Stimulated activated effector memory CD8-positive, alpha-beta T cell treated with anti-CD3 and anti-CD28 coated beads, Interleukin-12 subunit alpha, Interleukin-12 subunit beta, amount 100 ng/mL, for 72 hours (primary cell): ENCODE measurements around the gene ZNF580.
A peak's percentile ranks its signal among the peaks of the same experiment; 100 is the strongest.

Experiments used
- ATAC-seq: fragments of 150-1000 bp; cut with Tn5 transposase; 2 replicates; pipeline ENCODE4 v1.10.0; 2021
- DNase-seq, 2 donors: peaks; one replicate each; pipeline ENCODE4 v3.0.0; 2021 to 2022; ENCODE audit warnings: low spot score in 2 of 2
- H3K27ac Mint-ChIP-seq: one replicate; pipeline ENCODE4 v1.8.0; 2022; ENCODE audit warnings: mild to moderate bottlenecking, mixed read lengths
- H3K36me3 Mint-ChIP-seq: one replicate; pipeline ENCODE4 v1.8.0; 2022; ENCODE audit warnings: mild to moderate bottlenecking, mixed read lengths
- H3K4me1 Mint-ChIP-seq: one replicate; pipeline ENCODE4 v1.8.0; 2022; ENCODE audit warnings: mixed read lengths
- H3K4me3 Mint-ChIP-seq: one replicate; pipeline ENCODE4 v1.8.0; 2022; ENCODE audit warnings: mild to moderate bottlenecking, mixed read lengths
- H3K9me3 Mint-ChIP-seq: one replicate; pipeline ENCODE4 v1.8.0; 2022; ENCODE audit warnings: mixed read lengths

Gene ZNF580

DNA sequence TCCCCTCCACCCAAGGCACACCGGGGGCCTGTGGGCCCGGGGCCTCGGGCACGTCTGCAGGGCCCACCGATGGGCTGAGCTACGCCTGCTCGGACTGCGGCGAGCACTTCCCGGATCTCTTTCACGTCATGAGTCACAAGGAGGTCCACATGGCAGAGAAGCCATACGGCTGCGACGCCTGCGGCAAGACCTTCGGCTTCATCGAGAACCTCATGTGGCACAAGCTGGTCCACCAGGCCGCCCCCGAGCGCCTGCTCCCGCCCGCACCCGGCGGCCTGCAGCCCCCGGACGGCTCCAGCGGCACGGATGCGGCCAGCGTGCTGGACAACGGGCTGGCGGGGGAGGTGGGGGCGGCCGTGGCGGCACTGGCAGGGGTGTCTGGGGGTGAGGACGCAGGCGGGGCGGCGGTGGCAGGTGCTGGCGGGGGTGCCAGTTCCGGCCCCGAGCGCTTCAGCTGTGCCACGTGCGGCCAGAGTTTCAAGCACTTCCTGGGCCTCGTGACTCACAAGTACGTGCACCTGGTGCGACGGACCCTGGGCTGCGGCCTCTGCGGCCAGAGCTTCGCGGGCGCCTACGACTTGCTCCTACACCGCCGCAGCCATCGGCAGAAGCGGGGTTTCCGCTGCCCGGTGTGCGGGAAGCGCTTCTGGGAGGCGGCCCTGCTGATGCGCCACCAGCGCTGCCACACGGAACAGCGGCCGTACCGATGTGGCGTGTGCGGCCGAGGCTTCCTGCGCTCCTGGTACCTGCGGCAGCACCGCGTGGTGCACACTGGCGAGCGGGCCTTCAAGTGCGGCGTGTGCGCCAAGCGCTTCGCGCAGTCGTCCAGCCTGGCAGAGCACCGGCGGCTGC is 25.0 kb upstream of the ZNF580 start:
- peaks cover 41% of the 10 kb centered on the region for H3K36me3 Mint-ChIP-seq
- no peaks in the 10 kb centered on the region for H3K9me3 Mint-ChIP-seq
- DNase-seq: no peak

DNA sequence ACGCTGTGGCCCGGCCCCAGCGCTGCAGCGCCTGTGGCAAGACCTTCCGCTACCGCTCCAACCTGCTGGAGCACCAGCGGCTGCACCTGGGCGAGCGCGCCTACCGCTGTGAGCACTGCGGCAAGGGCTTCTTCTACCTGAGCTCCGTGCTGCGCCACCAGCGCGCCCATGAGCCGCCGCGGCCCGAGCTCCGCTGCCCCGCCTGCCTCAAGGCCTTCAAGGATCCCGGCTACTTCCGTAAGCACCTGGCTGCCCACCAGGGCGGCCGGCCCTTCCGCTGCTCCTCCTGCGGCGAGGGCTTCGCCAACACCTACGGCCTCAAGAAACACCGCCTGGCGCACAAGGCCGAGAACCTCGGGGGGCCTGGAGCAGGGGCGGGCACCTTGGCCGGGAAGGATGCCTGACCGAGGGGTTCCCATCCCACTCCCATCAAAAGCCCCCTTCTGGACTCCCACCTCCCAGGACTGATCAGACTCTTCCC is 24.4 kb upstream of the ZNF580 start:
- H3K36me3 Mint-ChIP-seq: peaks cover 43% of the 10 kb centered on the region
- peaks cover 17% of the 10 kb centered on the region for H3K4me1 Mint-ChIP-seq
- no peak for DNase-seq
- H3K27ac Mint-ChIP-seq: no peak overlapping the region
- no peak overlapping the region for H3K4me3 Mint-ChIP-seq
- H3K9me3 Mint-ChIP-seq: no peaks in the 10 kb centered on the region
- ATAC-seq: no peak

More for the DNA sequence above, 25.0 kb upstream of the ZNF580 start:
- Mint-ChIP-seq H3K4me1 (peaks cover 24% of the 10 kb centered on the region), H3K4me3 (no peak overlapping the region), H3K27ac (no peak overlapping the region)
- no peak for ATAC-seq

DNA sequence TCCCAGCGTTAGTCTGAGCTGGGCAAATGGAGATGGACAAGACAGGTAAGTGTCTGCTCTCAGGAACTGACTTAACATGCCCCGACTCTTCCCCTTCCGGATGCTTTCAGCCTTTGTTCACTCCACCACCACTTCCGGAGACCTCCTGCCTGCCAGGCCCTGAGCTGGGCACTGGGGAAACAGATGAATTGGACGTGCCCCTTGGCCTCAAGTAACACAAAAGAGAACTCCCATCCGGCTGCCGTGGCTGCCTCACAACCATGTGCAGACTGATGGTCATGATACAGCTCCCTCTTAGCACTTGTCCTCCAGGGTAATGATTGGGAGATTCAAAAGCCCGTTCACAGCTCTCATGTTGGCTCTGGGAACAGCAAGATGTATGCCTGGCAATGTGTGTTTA is 23.4 kb upstream of the ZNF580 start:
- ATAC-seq (no peak), DNase-seq (no peak)
- Mint-ChIP-seq H3K27ac (no peak overlapping the region), H3K4me1 (peaks cover 9% of the 10 kb centered on the region), H3K36me3 (peaks cover 43% of the 10 kb centered on the region), H3K9me3 (no peaks in the 10 kb centered on the region), H3K4me3 (no peak overlapping the region)

- no peaks in the 10 kb centered on the region for H3K9me3 Mint-ChIP-seq
- DNase-seq (no peak), ATAC-seq (no peak)
- H3K4me3 Mint-ChIP-seq: no peak overlapping the region
- H3K36me3 Mint-ChIP-seq: peaks cover 43% of the 10 kb centered on the region
- H3K27ac Mint-ChIP-seq: no peak overlapping the region
- H3K4me1 Mint-ChIP-seq: peaks cover 2% of the 10 kb centered on the region
Observed at GRCh38 chr19:55618426-55618825, 22.4 kb upstream of the ZNF580 start.

- Mint-ChIP-seq H3K4me3 (no peak overlapping the region), H3K36me3 (peaks cover 50% of the 10 kb centered on the region), H3K27ac (no peak overlapping the region), H3K4me1 (peaks cover 10% of the 10 kb centered on the region), H3K9me3 (no peaks in the 10 kb centered on the region)
- DNase-seq (no peak), ATAC-seq (no peak)
Observed at GRCh38 chr19:55619286-55619685, 21.5 kb upstream of the ZNF580 start.

DNA sequence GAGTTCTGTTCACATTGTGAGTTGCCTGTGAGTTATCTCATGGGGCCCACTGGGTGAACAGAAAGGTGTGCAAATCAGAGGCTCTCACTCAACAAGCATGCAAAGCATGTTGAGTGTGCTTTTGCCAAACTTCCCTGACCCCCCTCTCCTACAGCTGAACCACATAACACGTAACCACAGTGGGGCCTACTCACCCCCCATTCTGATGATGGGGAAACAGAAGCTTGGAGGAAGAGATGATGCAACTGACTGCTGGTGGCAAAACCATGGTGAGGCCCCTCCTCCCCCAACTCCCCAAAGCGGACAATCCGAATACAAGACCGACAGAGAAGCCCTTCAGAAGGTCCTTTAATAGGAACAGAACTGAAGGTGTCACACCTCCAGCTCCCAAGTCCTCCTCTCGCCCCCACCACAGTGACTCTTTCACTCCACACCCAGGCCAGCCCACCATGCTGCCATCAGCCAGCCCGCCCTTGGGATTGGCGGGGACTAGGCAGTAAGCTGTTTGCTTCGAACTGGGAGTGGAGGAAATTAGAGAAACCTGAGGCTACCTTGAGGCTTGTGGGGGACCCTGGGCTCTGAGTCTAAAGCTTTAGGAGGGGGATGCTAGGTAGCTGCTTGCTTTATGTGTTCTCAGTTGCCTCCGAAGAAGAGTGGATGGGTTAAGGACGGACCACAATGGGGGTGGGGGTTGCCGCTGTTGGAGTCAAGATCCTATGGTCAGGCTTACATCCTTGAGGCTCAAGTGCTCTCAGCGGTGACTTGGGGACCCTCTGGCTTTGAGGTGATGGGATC is 20.2 kb upstream of the ZNF580 start:
- ATAC-seq (peak; percentile 4), DNase-seq (no peak)
- Mint-ChIP-seq H3K4me1 (peaks cover 19% of the 10 kb centered on the region), H3K9me3 (no peaks in the 10 kb centered on the region), H3K4me3 (no peak overlapping the region), H3K36me3 (peaks cover 55% of the 10 kb centered on the region), H3K27ac (peak overlapping the region; percentile 43)

GRCh38 chr19:55621205-55621672 is 19.6 kb upstream of the ZNF580 start:
- DNase-seq (no peak), ATAC-seq (no peak)
- Mint-ChIP-seq H3K4me3 (no peak overlapping the region), H3K4me1 (peaks cover 24% of the 10 kb centered on the region), H3K27ac (peak overlapping the region; percentile 43), H3K36me3 (peaks cover 60% of the 10 kb centered on the region), H3K9me3 (no peaks in the 10 kb centered on the region)

DNA sequence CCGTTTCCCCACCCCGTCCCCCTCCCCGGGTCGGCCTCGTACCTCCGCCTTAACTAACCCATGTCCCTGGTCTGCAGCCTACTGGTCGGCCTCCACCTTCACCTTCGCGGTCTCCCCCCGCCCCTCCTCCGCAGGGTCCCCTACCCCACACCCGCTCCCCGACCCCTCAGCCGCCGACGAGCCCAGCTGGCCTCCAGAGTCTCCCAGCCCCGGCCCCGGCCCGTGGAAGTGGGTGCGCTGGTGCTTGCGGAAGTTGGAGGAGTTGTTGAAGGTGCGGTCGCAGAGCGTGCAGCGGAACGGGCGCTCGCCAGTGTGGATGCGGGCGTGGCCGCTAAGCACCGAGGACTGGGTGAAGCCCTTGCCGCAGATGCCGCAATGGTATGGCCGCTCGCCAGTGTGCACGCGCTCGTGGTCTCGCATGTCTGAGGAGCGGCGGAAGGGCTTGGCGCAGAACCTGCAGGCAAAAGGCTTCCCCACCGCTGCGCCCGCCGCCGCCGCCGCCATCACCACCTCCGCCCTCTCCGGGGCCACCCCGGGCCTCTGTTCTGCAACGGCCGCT is 19.1 kb upstream of the ZNF580 start:
- DNase-seq: no peak
- ATAC-seq: no peak
- H3K4me1 Mint-ChIP-seq: peaks cover 29% of the 10 kb centered on the region
- H3K36me3 Mint-ChIP-seq: peaks cover 62% of the 10 kb centered on the region
- H3K9me3 Mint-ChIP-seq: no peaks in the 10 kb centered on the region
- H3K27ac Mint-ChIP-seq: no peak overlapping the region
- H3K4me3 Mint-ChIP-seq: no peak overlapping the region

DNA sequence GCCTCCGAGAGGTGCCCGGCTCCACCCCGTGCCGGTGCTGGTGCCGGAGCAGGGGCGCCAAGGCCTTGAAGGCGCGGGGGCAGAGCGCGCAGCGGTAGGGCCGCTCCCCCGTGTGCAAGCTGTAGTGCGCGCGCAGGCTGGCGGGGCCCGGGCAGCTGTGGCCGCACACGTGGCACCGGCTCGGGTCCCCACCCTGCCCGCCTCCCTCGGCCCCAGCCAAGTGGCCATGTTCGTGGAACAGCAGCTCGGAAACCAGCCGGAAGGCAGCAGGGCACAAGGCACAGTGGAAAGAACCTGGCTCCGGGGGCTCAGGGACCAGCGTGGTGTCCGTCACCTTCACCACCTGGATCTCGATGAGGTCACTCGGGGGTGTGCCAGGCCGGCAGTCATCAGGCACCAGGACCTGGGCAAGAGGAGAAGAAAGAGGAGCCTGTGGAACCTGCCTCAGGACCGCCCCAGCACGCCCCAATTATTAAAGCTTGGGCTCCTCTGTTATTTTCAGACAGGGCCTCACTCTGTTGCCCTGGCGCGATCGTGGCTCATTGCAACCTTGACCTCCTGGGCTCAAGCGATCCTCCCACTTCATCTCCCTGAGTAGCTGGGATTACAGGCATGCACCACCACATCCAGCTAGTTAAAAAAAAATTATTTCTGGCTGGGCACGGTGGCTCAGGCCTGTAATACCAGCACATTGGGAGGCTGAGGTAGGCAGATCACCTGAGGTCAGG is 18.4 kb upstream of the ZNF580 start:
- Mint-ChIP-seq H3K4me1 (peaks cover 33% of the 10 kb centered on the region), H3K36me3 (peaks cover 58% of the 10 kb centered on the region), H3K9me3 (no peaks in the 10 kb centered on the region), H3K4me3 (no peak overlapping the region), H3K27ac (no peak overlapping the region)
- no peak for ATAC-seq
- DNase-seq: no peak

GRCh38 chr19:55623130-55623529 is 17.7 kb upstream of the ZNF580 start:
- H3K36me3 Mint-ChIP-seq: peaks cover 50% of the 10 kb centered on the region
- ATAC-seq: no peak
- H3K27ac Mint-ChIP-seq: no peak overlapping the region
- H3K9me3 Mint-ChIP-seq: no peaks in the 10 kb centered on the region
- no peak for DNase-seq
- H3K4me3 Mint-ChIP-seq: no peak overlapping the region
- H3K4me1 Mint-ChIP-seq: peaks cover 33% of the 10 kb centered on the region

DNA sequence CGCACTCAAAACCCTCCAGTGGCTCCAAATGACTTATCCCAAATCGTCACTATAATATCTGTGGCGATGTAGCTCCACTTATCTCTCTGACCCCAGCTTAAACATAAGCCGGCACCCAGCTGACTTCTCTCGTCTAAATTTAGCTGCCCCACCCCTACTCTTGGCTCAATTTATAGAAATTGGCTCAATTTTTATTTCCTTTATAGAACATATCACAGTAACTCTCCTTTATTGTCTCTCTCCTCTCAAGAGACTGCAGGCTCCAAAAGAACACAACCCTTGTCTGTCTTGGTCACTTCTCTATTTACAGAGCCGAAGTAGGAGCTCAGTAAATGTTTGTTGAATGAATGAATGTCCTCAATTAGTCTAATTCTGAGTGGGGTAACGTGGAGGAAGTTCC is 17.2 kb upstream of the ZNF580 start:
- ATAC-seq (no peak), DNase-seq (no peak)
- peaks cover 46% of the 10 kb centered on the region for H3K36me3 Mint-ChIP-seq
- H3K4me3 Mint-ChIP-seq: peak overlapping the region; percentile 76
- peak overlapping the region; percentile 95 for H3K27ac Mint-ChIP-seq
- H3K9me3 Mint-ChIP-seq: no peaks in the 10 kb centered on the region
- peaks cover 33% of the 10 kb centered on the region for H3K4me1 Mint-ChIP-seq

DNA sequence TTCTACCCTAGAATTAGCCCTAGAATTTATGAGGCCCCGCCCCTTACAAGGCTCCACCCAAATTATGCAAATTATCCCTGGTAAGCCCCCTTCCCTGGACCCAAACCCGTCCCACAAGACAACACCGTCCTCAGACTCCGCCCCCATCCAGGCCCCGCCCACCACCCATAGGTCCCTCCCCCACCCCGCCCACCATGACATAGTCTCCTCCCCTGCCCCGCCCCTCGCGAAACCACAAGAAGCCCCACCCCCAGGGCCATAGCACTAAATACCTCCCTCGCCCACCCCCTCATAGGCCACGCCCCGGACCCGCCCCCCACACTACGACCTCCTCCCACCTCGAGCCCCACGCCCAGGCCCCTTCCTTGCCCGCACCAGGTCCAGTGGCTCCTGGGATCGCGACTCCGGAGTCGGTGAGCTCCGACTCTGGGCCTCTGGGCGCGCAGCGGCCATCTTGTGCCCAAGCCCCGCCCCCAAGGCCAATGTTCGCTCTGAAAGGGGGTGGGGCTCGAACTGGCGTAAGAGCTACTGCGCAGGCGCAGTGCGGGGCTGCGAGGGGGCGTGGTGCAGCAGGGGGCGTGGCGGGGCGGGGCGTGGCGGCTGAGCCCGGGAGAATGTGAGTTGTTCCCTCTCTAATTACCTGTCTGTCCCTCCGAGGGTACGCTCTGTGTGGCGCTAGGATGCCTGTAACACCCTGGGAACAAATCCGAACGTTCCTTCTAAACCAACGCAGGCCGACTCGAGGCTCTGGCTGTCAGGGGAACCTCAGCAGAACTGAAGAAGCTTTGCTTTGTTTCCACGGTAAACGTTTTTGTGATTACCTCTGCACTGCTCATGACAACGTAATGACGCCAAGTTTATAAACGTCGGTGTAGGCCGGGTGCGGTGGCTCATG is 16.4 kb upstream of the ZNF580 start, which contains the start of gene ZNF784:
Gene ZNF784, minus strand, starts transcription at position 458 of the 895 bp plus-strand sequence. Its CDS starts 5 bp downstream, at position 453.
- Mint-ChIP-seq H3K4me3 (peak within 1 kb of the TSS; percentile 76), H3K4me1 (peaks cover 33% of the 10 kb centered on the region), H3K9me3 (no peaks in the 10 kb centered on the region), H3K27ac (peak within 1 kb of the TSS; percentile 95), H3K36me3 (peaks cover 45% of the 10 kb centered on the region)
- DNase-seq (peak; percentile 98), ATAC-seq (peak; percentile 71)

GRCh38 chr19:55625004-55625326 is 15.8 kb upstream of the ZNF580 start:
- no peak for DNase-seq
- Mint-ChIP-seq H3K9me3 (no peaks in the 10 kb centered on the region), H3K4me1 (peaks cover 33% of the 10 kb centered on the region), H3K27ac (peak overlapping the region; percentile 95), H3K36me3 (peaks cover 40% of the 10 kb centered on the region), H3K4me3 (peak overlapping the region; percentile 76)
- ATAC-seq: no peak

DNA sequence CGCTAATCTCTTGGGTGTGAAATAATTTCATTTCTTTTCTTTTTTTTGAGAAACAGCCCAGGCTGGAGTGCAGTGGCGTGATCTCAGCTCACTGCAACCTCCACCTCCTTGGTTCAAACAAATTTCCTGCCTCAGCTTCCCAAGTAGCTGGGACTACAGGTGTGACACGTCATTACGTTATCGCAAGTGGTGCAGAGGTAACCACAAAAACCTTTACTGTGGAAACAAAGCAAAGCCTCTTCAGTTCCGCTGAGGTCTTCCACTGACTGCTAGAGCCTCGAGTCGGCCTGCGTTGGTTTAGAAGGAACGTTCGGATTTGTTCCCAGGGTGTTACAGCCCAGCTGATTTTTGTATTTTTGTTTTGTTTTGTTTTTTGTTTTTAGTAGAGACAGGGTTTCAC is 14.5 kb upstream of the ZNF580 start:
- peak overlapping the region; percentile 49 for H3K4me3 Mint-ChIP-seq
- H3K9me3 Mint-ChIP-seq: no peaks in the 10 kb centered on the region
- DNase-seq: peak in 1 of 2 donors; percentile 80
- H3K36me3 Mint-ChIP-seq: peaks cover 30% of the 10 kb centered on the region
- H3K4me1 Mint-ChIP-seq: peaks cover 33% of the 10 kb centered on the region
- peak; percentile 72 for ATAC-seq
- peak overlapping the region; percentile 6 for H3K27ac Mint-ChIP-seq
